SK-N-SH (cell line): ENCODE measurements around the gene CIC. TPM values are rescaled to one million over a fixed set of nuclear protein-coding genes. Genes with fewer than 3 reads are reported as not detected.
A peak's percentile ranks its signal among the peaks of the same experiment; 100 is the strongest.

Experiments
- CTCF ChIA-PET: fragments of 300-600, 350-600 bp; formaldehyde crosslinking; extraction: SDS; loops from one replicate; lab custom pipeline; 2021; lab: Yijun Ruan, JAX
- POLR2A ChIA-PET: fragments of 350-600 bp; sonication (Branson Sonifier 250); formaldehyde crosslinking; extraction: SDS; loops from one replicate; lab custom pipeline; 2020; ENCODE audit warnings: antibody characterized with exemption, inconsistent platforms; lab: Yijun Ruan, JAX
- DNase-seq: peaks from one replicate; pipeline ENCODE4 v3.0.0; 2012
- H2AFZ ChIP-seq: fragments of 200-600 bp; sonication (generic); 2 replicates; pipeline ENCODE4 v1.8.1; 2016; ENCODE audit warnings: antibody characterized with exemption, mild to moderate bottlenecking, low read depth
- H3F3A ChIP-seq: fragments of 200-600 bp; sonication (generic); replicated peaks from 2 replicates; pipeline ENCODE3; 2016; ENCODE audit warnings: antibody characterized with exemption, mild to moderate bottlenecking; ENCODE audit not compliant: insufficient read depth
- H3K27ac ChIP-seq, 2 experiments: fragments of 200-500 bp in 1 of 2; fragments of 200-600 bp in 1 of 2; sonication (Bioruptor generic) in 1 of 2; sonication (generic), shearing (Covaris generic) in 1 of 2; 2 replicates each; pipeline versions ENCODE4 v1.5.1 to v1.6.1; 2014 to 2016; ENCODE audit warnings: low read depth in 2 of 2, inconsistent platforms in 1 of 2, low read length in 1 of 2, mild to moderate bottlenecking in 1 of 2, mixed read lengths in 1 of 2
- H3K27me3 ChIP-seq: fragments of 200-600 bp; sonication (generic), shearing (Covaris generic); 2 replicates; pipeline ENCODE4 v1.6.1; 2016; ENCODE audit warnings: mixed run types; ENCODE audit not compliant: insufficient read depth
- H3K36me3 ChIP-seq, 2 experiments: fragments of 200-500 bp in 1 of 2; fragments of 200-600 bp in 1 of 2; sonication (Bioruptor generic) in 1 of 2; sonication (generic) in 1 of 2; replicated peaks in 1 of 2; 2 replicates each; pipeline versions ENCODE3 to v1.5.1; 2014 to 2016; ENCODE audit warnings: low read length in 1 of 2, mild to moderate bottlenecking in 1 of 2; ENCODE audit not compliant: insufficient read depth in 2 of 2, control insufficient read depth in 1 of 2
- H3K4me1 ChIP-seq, 2 experiments: fragments of 200-500 bp in 1 of 2; fragments of 200-600 bp in 1 of 2; sonication (Bioruptor generic) in 1 of 2; sonication (generic), shearing (Covaris generic) in 1 of 2; 2 replicates each; pipeline versions ENCODE4 v1.5.1 to v1.6.1; 2014 to 2016; ENCODE audit warnings: low read depth in 1 of 2, low read length in 1 of 2, mixed run types in 1 of 2; ENCODE audit not compliant: insufficient read depth in 2 of 2, control insufficient read depth in 1 of 2
- H3K4me2 ChIP-seq: fragments of 200-600 bp; sonication (generic), shearing (Covaris generic); 2 replicates; pipeline ENCODE4 v1.6.1; 2017; ENCODE audit warnings: mixed run types
- H3K4me3 ChIP-seq, 2 experiments: fragments of 200-500 bp in 1 of 2; fragments of 200-600 bp in 1 of 2; sonication (Bioruptor generic) in 1 of 2; sonication (generic), shearing (Covaris generic) in 1 of 2; 2 replicates each; pipeline versions ENCODE4 v1.5.1 to v1.8.1; 2014 to 2016; ENCODE audit warnings: low read depth in 2 of 2, inconsistent platforms in 1 of 2, low read length in 1 of 2, mild to moderate bottlenecking in 1 of 2, mixed read lengths in 1 of 2, moderate library complexity in 1 of 2
- H3K79me2 ChIP-seq: fragments of 200-600 bp; sonication (generic); 2 replicates; pipeline ENCODE4 v1.8.1; 2017; ENCODE audit warnings: mild to moderate bottlenecking; ENCODE audit not compliant: insufficient read depth
- H3K9ac ChIP-seq: fragments of 200-600 bp; sonication (generic); 2 replicates; pipeline ENCODE4 v1.6.1; 2017; ENCODE audit warnings: mixed run types
- H3K9me2 ChIP-seq: fragments of 200-600 bp; sonication (generic); 2 replicates; pipeline ENCODE4 v1.6.1; 2017; ENCODE audit warnings: mixed run types
- H3K9me3 ChIP-seq: fragments of 200-600 bp; sonication (generic); 2 replicates; pipeline ENCODE4 v1.6.1; 2017; ENCODE audit warnings: mixed run types, mild to moderate bottlenecking, moderate library complexity
- H4K20me1 ChIP-seq: fragments of 200-600 bp; sonication (generic); 2 replicates; pipeline ENCODE4 v1.6.1; 2017; ENCODE audit warnings: mild to moderate bottlenecking, mixed run types; ENCODE audit not compliant: insufficient read depth
- FOSL2 ChIP-seq: IDR thresholded peaks from 2 replicates; pipeline ENCODE4 v1.4.0; 2012; ENCODE audit warnings: low read depth, mild to moderate bottlenecking, moderate library complexity, borderline replicate concordance
- FOXM1 ChIP-seq: IDR thresholded peaks from 2 replicates; pipeline ENCODE4 v1.4.0; 2012; ENCODE audit warnings: low read depth, mild to moderate bottlenecking
- GATA2 ChIP-seq: sonication (generic); formaldehyde crosslinking; IDR thresholded peaks from 2 replicates; pipeline ENCODE4 v1.5.0; 2020; ENCODE audit warnings: mild to moderate bottlenecking, missing genetic modification reagents
- JUND ChIP-seq: IDR thresholded peaks from 2 replicates; pipeline ENCODE4 v1.4.0; 2012
- MAX ChIP-seq: IDR thresholded peaks from 2 replicates; pipeline ENCODE4 v1.4.0; 2012; ENCODE audit warnings: low read depth
- MEF2A ChIP-seq: IDR thresholded peaks from 2 replicates; pipeline ENCODE4 v1.4.0; 2012; ENCODE audit warnings: low read depth, borderline replicate concordance
- MXI1 ChIP-seq: IDR thresholded peaks from 2 replicates; pipeline ENCODE4 v1.6.1; 2012; ENCODE audit warnings: mild to moderate bottlenecking, low read depth, low read length, improper control_type of control experiment
- NFIC ChIP-seq: IDR thresholded peaks from 2 replicates; pipeline ENCODE4 v1.4.0; 2012; ENCODE audit warnings: borderline replicate concordance
- NRF1 ChIP-seq: IDR thresholded peaks from 2 replicates; pipeline ENCODE4 v1.6.1; 2012; ENCODE audit warnings: low read depth, mild to moderate bottlenecking, low read length
- POLR2AphosphoS5 ChIP-seq: IDR thresholded peaks from 2 replicates; pipeline ENCODE4 v1.6.1; 2012; ENCODE audit warnings: low read depth, low read length
- RAD21 ChIP-seq: IDR thresholded peaks from 2 replicates; pipeline ENCODE4 v1.6.1; 2012; ENCODE audit warnings: mild to moderate bottlenecking, low read length
- REST ChIP-seq: IDR thresholded peaks from 2 replicates; pipeline ENCODE4 v1.6.1; 2012; ENCODE audit warnings: mild to moderate bottlenecking, low read depth, low read length, moderate library complexity
- RFX5 ChIP-seq: IDR thresholded peaks from 2 replicates; pipeline ENCODE4 v1.6.1; 2012; ENCODE audit warnings: mild to moderate bottlenecking, improper control_type of control experiment, low read length
- RXRA ChIP-seq: IDR thresholded peaks from 2 replicates; pipeline ENCODE4 v1.4.0; 2012; ENCODE audit warnings: low read depth, mild to moderate bottlenecking, borderline replicate concordance
- SIN3A ChIP-seq: IDR thresholded peaks from 2 replicates; pipeline ENCODE4 v1.6.1; 2012; ENCODE audit warnings: low read depth, mild to moderate bottlenecking, low read length, moderate library complexity, borderline replicate concordance
- SMC3 ChIP-seq: IDR thresholded peaks from 2 replicates; pipeline ENCODE4 v1.6.1; 2012; ENCODE audit warnings: low read depth, low read length, improper control_type of control experiment
- USF1 ChIP-seq: IDR thresholded peaks from 2 replicates; pipeline ENCODE4 v1.4.0; 2012; ENCODE audit warnings: low read depth, borderline replicate concordance
- WGBS: methylation state at CpG from one replicate; pipeline ENCODE4 v1.1.6; 2017; ENCODE audit warnings: low lambda C conversion rate; 5-methylcytosine and 5-hydroxymethylcytosine counted together
- polyA plus RNA-seq, 3 experiments: library from polyadenylated mRNA; depleted of rRNA; stranded (reverse); fragments of >200 nt; gene quantifications; 2 replicates each; pipeline ENCODE4 v1.2.3, GENCODE V29; 2012

The CIC gene
- polyA plus RNA-seq, 1 of the 3 experiments (the other 2 are of a cell fraction), result 16.9 TPM

- no peak for TF ChIP-seq REST
- TF ChIP-seq RXRA, result no peak
- TF ChIP-seq RAD21, result no peak
- no peak for TF ChIP-seq MAX
- no peak for TF ChIP-seq USF1
- TF ChIP-seq MXI1, result no peak
- no peak for TF ChIP-seq MEF2A
- no peak for TF ChIP-seq NRF1
- TF ChIP-seq SMC3, result no peak
- TF ChIP-seq GATA2 (CRISPR knock-in tag), result no peak
- no peak; the same call in 1 of the 2 replicates for TF ChIP-seq POLR2AphosphoS5
- no peak for TF ChIP-seq FOXM1
Observed at GRCh38 chr19:42248270-42249148, 20.5 kb upstream of the CIC start (continued).

- peaks cover 30 to 46% of the 10 kb centered on the region in 2 experiments for H3K4me1 ChIP-seq
- POLR2A ChIA-PET, result no interaction called here
Observed at GRCh38 chr19:42249149-42249750, 19.8 kb upstream of the CIC start.

More at GRCh38 chr19:42249149-42249750, 19.8 kb upstream of the CIC start:
- H3F3A ChIP-seq, result peaks cover 50% of the 10 kb centered on the region
- no peaks in the 10 kb centered on the region for H3K9me2 ChIP-seq
- no peak overlapping the region for H2AFZ ChIP-seq
- peaks cover 64% of the 10 kb centered on the region for H3K79me2 ChIP-seq
- no peak overlapping the region for H3K9ac ChIP-seq
- peaks cover 10 to 23% of the 10 kb centered on the region in 2 experiments for H3K36me3 ChIP-seq
- H3K27me3 ChIP-seq, result no peaks in the 10 kb centered on the region
- DNase-seq, result no peak
- CTCF ChIA-PET, result interaction anchor here (1.4 to 14.8 kb wide), 2 partner anchors 31 to 46 kb away, joined by 3 to 205 read pairs; no protein-coding TSS in a partner anchor
- no peak overlapping the region for H3K4me3 ChIP-seq
- no peaks in the 10 kb centered on the region for H3K9me3 ChIP-seq
- H4K20me1 ChIP-seq, result peaks cover 69% of the 10 kb centered on the region
- 96% methylated on average over 21 of the region's 36 CpGs for WGBS
- TF ChIP-seq FOSL2 (no peak), REST (no peak), NFIC (no peak), RFX5 (no peak), JUND (no peak), NRF1 (no peak), SIN3A (no peak), FOXM1 (no peak), POLR2AphosphoS5 (no peak)
- peak overlapping the region in 1 of 2 experiments; percentile 83; a peak in 2 of 4 replicates for H3K27ac ChIP-seq
- H3K4me2 ChIP-seq, result peak overlapping the region; percentile 11; the same call in 1 of the 2 replicates
